ENCODE data around the gene CHRNG. TPM values are rescaled to one million over a fixed set of nuclear protein-coding genes. Genes with fewer than 3 reads are reported as not detected.

CHRNG gene
- total RNA-seq, 1 donor from 2014 or later = not detected

GRCh38 chr2:232588680-232589585 lies 49.4 kb downstream of the CHRNG start:
- Histone ChIP-seq H3K79me2 (ENCODE audit: insufficient read depth, low read length) (no peaks in the 10 kb centered on the region), H3K9me3 (ENCODE audit: insufficient read depth, low read depth, low read length) (no peaks in the 10 kb centered on the region), H3K36me3 (ENCODE audit: insufficient read depth, low read length) (no peaks in the 10 kb centered on the region), H4K20me1 (ENCODE audit: insufficient read depth, low read length) (no peaks in the 10 kb centered on the region), H3K4me2 (ENCODE audit: low read length) (no peak overlapping the region), H3K4me3 (ENCODE audit: insufficient read depth, low read depth, low read length) (no peak overlapping the region), H2AFZ (ENCODE audit: low read depth, low read length) (no peak overlapping the region), H3K4me1 (ENCODE audit: insufficient read depth, low read length) (peaks cover 12% of the 10 kb centered on the region), H3K27me3 (ENCODE audit: insufficient read depth, low read length) (no peaks in the 10 kb centered on the region), H3K9ac (ENCODE audit: low read length) (no peak overlapping the region), H3K27ac (ENCODE audit: low read depth, low read length) (peak overlapping the region; percentile 25)
- no peak for TF ChIP-seq CTCF (IDR thresholded peaks at IDR 0.05; ENCODE audit: insufficient read depth, low read depth, low read length)
- TF ChIP-seq EZH2 (IDR thresholded peaks at IDR 0.05; ENCODE audit: insufficient read depth, low read length) = no peak
- no peak for FAIRE-seq
- peaks cover 8% of the 10 kb centered on the region for H3K4me1 Mint-ChIP-seq (ENCODE audit: low read depth, unreplicated experiment)
- peak; percentile 83 for DNase-seq (ENCODE audit: low read depth)
- no peak overlapping the region for H3K27ac Mint-ChIP-seq (ENCODE audit: unreplicated experiment)
- peaks cover 2% of the 10 kb centered on the region for H3K27me3 Mint-ChIP-seq (ENCODE audit: low read depth, unreplicated experiment)
- H3K4me3 Mint-ChIP-seq (ENCODE audit: unreplicated experiment) = no peak overlapping the region
- peaks cover 12% of the 10 kb centered on the region for H3K36me3 Mint-ChIP-seq (ENCODE audit: low read depth, unreplicated experiment)
- H3K9me3 Mint-ChIP-seq (ENCODE audit: unreplicated experiment) = no peaks in the 10 kb centered on the region

GRCh38 chr2:232592772-232593395 lies 53.4 kb downstream of the CHRNG start:
- H3K4me3 ChIP-seq (ENCODE audit: insufficient read depth, low read depth, low read length) = no peak overlapping the region
- peak; percentile 87 for DNase-seq (ENCODE audit: low read depth)
- peak overlapping the region; percentile 50 for H3K4me2 ChIP-seq (ENCODE audit: low read length)
- Mint-ChIP-seq H3K36me3 (ENCODE audit: low read depth, unreplicated experiment) (peaks cover 4% of the 10 kb centered on the region), H3K27ac (ENCODE audit: unreplicated experiment) (peak overlapping the region; percentile 80), H3K4me1 (ENCODE audit: low read depth, unreplicated experiment) (peaks cover 8% of the 10 kb centered on the region), H3K27me3 (ENCODE audit: low read depth, unreplicated experiment) (peaks cover 5% of the 10 kb centered on the region), H3K9me3 (ENCODE audit: unreplicated experiment) (no peaks in the 10 kb centered on the region), H3K4me3 (ENCODE audit: unreplicated experiment) (no peak overlapping the region)
- H3K9ac ChIP-seq (ENCODE audit: low read length) = peak overlapping the region; percentile 37
- no peak overlapping the region for H2AFZ ChIP-seq (ENCODE audit: low read depth, low read length)
- no peaks in the 10 kb centered on the region for H3K79me2 ChIP-seq (ENCODE audit: insufficient read depth, low read length)
- no peaks in the 10 kb centered on the region for H3K36me3 ChIP-seq (ENCODE audit: insufficient read depth, low read length)
- H3K9me3 ChIP-seq (ENCODE audit: insufficient read depth, low read depth, low read length) = no peaks in the 10 kb centered on the region
- no peaks in the 10 kb centered on the region for H3K27me3 ChIP-seq (ENCODE audit: insufficient read depth, low read length)
- H4K20me1 ChIP-seq (ENCODE audit: insufficient read depth, low read length) = no peaks in the 10 kb centered on the region
- H3K27ac ChIP-seq (ENCODE audit: low read depth, low read length) = peak overlapping the region; percentile 67
- H3K4me1 ChIP-seq (ENCODE audit: insufficient read depth, low read length) = peaks cover 12% of the 10 kb centered on the region
- no peak for TF ChIP-seq EZH2 (IDR thresholded peaks at IDR 0.05; ENCODE audit: insufficient read depth, low read length)
- TF ChIP-seq CTCF (IDR thresholded peaks at IDR 0.05; ENCODE audit: insufficient read depth, low read depth, low read length) = peak; percentile 6
- FAIRE-seq = no peak
